Mucosa of stomach (tissue), 1 donor: ENCODE data around the gene ARAP1.

Experiments
- H3K27me3 ChIP-seq: one replicate; pipeline ENCODE4 v1.7.0; 2013; ENCODE audit warnings: mild to moderate bottlenecking, low read length; ENCODE audit not compliant: control insufficient read depth, insufficient read depth
- H3K36me3 ChIP-seq: one replicate; pipeline ENCODE4 v1.7.0; 2013; ENCODE audit warnings: low read length; ENCODE audit not compliant: control insufficient read depth, insufficient read depth
- H3K4me1 ChIP-seq: one replicate; pipeline ENCODE4 v1.7.0; 2013; ENCODE audit warnings: mild to moderate bottlenecking, low read length; ENCODE audit not compliant: control insufficient read depth, insufficient read depth
- H3K4me3 ChIP-seq: one replicate; pipeline ENCODE4 v1.7.0; 2013; ENCODE audit warnings: low read length
- H3K9ac ChIP-seq: one replicate; pipeline ENCODE4 v1.7.0; 2013; ENCODE audit warnings: mild to moderate bottlenecking, low read length, moderate library complexity
- H3K9me3 ChIP-seq: one replicate; pipeline ENCODE4 v1.7.0; 2013; ENCODE audit warnings: mild to moderate bottlenecking, low read length, moderate library complexity; ENCODE audit not compliant: control insufficient read depth
- donor health status: Pancreatic carcinoma.

The ARAP1 gene

DNA sequence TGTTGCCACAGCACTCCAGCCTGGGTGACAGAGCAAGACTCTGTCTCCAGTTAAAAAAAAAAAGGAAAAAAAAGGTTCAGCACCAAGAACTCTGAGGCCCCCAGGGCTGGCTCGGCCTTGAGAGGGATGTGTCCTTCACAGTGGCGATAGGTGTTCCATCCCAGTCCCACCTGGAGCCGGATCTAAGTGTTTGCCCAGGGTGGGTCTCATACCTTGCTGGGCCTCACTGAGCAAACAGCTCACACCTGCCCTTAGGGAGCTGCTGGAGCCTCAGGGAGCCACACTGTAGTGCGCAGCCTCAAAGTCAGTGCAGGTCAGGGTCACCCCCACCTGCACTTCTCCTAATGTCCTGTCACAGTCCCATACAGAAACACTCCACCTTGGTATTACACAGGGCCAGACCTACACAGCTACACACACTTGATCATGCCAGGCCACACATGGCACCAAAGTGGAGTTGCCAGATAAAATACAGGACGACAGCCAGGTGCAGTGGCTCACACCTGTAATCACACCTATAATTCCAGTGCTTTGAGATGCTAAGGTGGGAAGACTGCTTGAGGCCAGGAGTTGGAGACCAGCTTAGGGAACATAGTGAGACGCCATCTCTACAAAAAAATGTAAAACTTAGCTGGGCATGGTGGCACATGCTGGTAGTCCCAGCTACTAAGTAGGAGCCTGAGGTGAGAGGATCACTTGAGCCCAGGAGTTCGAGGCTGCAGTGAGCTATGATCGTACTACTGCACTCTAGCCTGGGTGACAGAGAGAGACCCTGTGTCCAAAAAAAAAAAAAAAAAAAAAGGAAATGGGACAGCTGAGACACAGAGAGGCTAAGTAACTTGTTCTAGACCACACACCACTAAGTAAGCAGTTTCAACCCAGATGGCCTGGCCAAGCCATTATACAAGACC, 34.4 kb upstream of the ARAP1 start:
- Histone ChIP-seq H3K4me1 (peaks cover 93% of the 10 kb centered on the region), H3K36me3 (no peaks in the 10 kb centered on the region), H3K9ac (peak overlapping the region; percentile 63), H3K4me3 (no peak overlapping the region), H3K9me3 (no peaks in the 10 kb centered on the region), H3K27me3 (no peaks in the 10 kb centered on the region)

DNA sequence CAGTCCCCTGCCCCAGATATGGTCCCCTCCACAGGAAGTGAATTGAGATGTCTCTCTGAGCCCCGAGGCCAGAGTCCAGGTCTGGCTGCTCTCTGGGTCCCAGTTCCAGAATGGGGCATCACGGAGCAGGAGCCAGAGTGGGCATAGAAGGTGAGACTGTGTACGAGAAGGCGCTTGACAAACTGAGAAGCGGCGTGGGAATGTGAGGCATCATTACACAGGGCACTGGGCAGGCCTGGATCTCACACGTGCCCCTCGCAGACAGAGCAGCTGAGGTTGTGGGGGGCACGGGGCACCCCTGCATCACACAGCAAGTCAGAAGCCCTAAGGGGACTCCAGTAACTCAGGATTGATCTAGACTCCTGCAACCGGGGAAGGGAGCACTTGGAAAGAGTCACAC, 32.5 kb upstream of the ARAP1 start:
- H3K36me3 ChIP-seq: no peaks in the 10 kb centered on the region
- peaks cover 84% of the 10 kb centered on the region for H3K4me1 ChIP-seq

DNA sequence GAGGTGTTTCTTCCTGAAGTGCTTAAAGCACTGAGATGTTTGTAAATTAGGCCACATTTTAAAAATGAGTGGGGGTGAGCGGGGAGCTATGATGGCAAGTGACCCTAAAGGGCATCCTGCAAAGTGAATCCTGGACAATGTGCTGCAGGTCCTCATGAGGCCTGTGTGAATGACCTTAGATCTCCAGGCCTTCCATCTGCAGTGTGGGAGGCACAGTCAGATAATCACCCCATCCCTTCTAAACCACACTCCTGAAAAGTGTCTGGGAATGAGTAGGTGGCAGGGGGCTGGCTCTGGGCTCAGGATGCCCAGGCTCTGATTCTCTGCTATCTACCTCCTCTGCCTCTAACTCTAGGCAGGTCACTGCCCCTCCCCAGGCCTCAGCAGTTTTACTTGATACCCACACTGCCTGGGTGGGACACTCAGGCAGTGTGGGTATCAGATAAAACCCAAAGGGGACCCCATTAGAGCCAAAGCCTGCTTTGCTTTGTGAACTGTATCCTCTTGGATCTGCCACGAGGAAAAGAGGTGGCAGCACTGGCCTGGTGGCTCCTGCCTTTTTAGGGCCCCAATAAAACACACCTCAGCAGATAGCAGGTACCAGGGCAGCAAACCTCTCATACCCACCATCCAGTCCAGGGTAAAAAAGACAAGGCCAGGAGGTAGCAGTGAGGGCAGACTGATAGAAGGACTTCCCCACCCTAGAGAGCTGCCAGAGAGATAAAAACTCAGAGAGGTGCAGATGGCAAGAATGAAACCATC, 31.1 kb upstream of the ARAP1 start:
- H3K9ac ChIP-seq: peak overlapping the region; percentile 25
- H3K4me3 ChIP-seq: no peak overlapping the region
- H3K36me3 ChIP-seq: peaks cover 3% of the 10 kb centered on the region
- H3K27me3 ChIP-seq: no peaks in the 10 kb centered on the region
- H3K4me1 ChIP-seq: peaks cover 84% of the 10 kb centered on the region
- H3K9me3 ChIP-seq: no peaks in the 10 kb centered on the region

More for the DNA sequence above, 32.5 kb upstream of the ARAP1 start:
- no peaks in the 10 kb centered on the region for H3K9me3 ChIP-seq
- no peaks in the 10 kb centered on the region for H3K27me3 ChIP-seq
- peak overlapping the region; percentile 25 for H3K9ac ChIP-seq
- H3K4me3 ChIP-seq: no peak overlapping the region

DNA sequence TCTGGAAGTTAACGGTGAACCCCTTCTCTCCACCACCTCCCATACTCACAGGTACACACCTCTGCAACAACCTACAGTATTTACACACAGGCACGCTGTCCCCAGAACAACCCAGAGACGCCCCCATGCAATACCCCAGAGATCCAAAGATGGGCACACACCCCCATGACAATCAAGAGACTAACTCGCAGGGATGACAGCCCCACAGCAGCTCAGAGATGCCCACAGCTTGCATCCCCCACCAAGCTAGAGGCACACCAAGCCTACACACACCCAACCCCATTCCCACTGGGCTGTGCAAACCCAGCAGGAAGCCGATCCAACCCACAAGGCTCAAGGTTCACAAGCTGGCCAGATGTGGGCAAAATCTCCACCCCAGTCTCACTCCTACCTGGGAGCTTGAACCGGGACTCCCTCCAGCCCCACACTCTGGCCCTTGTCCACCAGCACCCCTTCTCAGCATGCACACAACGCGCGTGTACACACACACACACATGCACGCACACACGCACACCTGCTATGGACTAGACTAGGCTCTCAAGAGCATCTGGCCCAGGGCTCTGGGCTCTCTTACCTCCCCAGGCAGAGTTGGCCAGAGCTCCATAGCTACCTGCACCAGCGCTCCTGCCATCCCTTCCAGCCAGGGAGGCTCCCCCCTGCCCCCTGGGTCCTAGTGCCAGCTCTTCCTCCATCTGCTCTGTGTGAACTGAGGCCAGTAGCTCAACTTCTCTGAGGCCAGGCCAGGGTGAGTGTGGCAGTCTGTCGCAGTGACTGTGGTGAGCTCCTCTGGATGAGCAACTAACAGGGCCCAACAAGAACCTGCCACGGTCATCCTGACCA, 30.1 kb upstream of the ARAP1 start:
- Histone ChIP-seq H3K36me3 (peaks cover 4% of the 10 kb centered on the region), H3K4me1 (peaks cover 84% of the 10 kb centered on the region), H3K9ac (peak overlapping the region; percentile 19), H3K27me3 (no peaks in the 10 kb centered on the region), H3K9me3 (no peaks in the 10 kb centered on the region), H3K4me3 (peak overlapping the region; percentile 4)

DNA sequence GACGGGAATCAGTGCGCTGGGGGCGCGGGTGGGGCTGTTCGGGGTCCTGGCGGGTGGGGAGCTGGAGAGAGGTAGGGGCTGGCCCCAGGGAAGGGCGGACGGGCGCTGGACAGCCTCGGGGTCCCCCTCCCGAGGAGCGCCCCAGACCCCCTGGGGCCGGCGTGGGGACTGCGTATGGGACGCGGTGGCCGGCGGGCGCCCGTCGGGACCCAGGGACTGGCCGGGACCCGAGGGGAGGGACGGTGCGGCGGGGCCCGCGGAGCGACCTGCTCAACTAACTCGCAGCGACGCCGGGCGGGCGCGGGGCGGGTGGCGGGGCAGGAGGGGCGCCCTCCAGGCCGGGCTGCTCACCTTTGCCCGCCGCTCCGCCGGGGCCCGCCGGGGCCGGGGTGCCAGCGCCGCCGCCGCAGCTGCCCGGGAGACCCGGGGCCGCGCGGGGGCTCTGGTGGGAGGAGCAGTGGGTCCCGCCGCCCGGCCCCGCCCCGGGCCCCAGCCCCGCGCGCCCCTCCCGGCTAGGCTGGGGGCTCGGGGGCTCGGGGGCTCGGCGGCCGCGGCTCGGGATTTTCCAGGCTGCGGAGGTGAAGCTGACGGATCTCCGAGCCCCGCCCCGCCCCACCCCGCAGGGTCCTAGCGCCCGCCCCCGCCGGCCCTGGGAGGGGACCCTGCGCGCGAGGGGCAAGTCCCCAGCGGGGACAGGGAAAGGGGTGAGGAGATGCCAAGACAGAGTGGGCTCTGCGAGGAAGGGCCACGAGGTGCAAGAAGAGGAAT, 29.3 kb upstream of the ARAP1 start:
- Histone ChIP-seq H3K27me3 (no peaks in the 10 kb centered on the region), H3K36me3 (peaks cover 4% of the 10 kb centered on the region), H3K9me3 (no peaks in the 10 kb centered on the region), H3K4me1 (peaks cover 84% of the 10 kb centered on the region), H3K9ac (peak overlapping the region; percentile 93), H3K4me3 (peak overlapping the region; percentile 65)

DNA sequence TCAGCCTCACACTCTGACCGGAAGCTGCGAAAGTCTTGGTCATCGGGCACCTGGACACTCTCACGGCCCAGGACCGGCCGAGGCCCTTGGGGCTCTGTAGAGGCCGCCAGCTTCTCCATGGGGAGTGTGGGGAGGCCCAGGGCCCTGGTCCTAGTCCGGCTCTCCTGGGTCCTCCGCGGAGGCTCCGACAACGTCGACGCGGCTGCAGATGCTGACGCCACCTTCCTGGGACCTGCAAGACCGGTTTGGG, 28.8 kb upstream of the ARAP1 start:
- H3K9me3 ChIP-seq: no peaks in the 10 kb centered on the region
- H3K4me3 ChIP-seq: peak overlapping the region; percentile 65
- peaks cover 84% of the 10 kb centered on the region for H3K4me1 ChIP-seq
- peaks cover 4% of the 10 kb centered on the region for H3K36me3 ChIP-seq
- peak overlapping the region; percentile 93 for H3K9ac ChIP-seq
- H3K27me3 ChIP-seq: no peaks in the 10 kb centered on the region

DNA sequence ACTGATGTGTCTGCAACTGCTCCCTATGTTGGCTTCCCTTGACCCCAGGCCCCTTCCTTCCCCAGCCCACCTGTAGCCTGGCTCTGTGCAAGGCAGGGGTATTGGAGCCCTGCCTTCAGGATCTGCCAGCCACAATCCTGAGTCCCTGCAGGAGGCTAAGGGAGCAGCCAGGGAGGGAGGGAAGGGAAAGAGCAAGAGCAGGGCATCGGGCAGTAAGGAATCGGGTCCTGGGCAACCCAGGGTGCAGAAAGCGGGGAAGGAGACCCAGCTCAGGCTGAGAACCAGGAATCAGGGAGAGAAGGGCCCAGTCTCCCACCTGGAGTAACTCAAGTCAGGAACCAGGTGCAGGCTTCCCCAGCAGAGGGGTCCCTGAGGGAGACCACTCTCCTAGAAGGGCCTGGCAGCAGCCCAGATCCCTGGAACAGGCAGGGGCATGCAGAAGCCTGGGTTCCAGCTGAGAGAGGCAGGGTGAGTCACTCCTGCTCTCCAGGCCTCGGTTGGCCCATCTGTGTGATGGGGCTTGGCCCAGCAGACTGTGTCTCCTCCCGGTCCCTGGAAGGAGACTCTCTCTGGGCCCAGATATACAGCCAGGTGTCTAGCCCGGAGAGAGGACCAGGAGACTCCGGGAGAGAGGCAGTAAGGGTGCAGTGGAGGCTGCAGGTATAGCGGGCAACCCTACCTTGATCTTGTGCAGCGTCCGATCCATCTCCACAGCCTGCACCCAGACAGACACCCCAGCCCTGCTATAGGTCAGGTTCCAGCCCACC, 28.3 kb upstream of the ARAP1 start:
- H3K4me3 ChIP-seq: peak overlapping the region; percentile 65
- H3K27me3 ChIP-seq: no peaks in the 10 kb centered on the region
- H3K9me3 ChIP-seq: no peaks in the 10 kb centered on the region
- H3K9ac ChIP-seq: peak overlapping the region; percentile 93
- H3K36me3 ChIP-seq: peaks cover 4% of the 10 kb centered on the region
- peaks cover 84% of the 10 kb centered on the region for H3K4me1 ChIP-seq

DNA sequence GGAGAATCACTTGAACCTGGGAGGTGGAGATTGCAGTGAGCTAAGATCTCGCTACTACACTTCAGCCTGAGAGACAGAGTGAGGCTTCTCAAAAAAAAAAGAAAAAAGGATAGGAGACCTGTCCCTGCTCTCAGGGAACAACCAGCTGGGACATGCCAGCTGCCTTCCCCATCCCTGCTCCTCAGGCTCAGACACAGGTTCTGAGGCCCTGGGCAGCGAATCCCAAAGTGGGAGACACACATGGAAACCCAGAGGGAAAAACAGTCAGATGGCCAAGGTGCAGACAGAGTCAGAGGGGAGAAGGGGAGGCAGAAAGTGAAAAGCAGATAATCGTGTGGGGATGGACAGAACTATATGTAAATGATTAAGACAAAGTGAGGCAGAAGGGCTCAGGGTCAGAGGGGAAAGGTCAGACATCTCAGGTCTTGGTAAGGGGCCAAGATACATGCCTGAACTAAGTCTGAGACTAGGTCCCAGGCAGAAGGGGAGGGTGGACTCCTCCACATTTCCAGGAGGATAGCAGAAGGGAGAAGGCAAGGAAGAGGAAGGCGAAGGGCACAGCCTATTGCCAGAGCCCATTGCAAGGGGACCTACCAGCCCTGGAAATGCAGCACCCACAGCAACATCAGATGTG, 27.4 kb upstream of the ARAP1 start:
- Histone ChIP-seq H3K4me1 (peaks cover 85% of the 10 kb centered on the region), H3K36me3 (peaks cover 4% of the 10 kb centered on the region), H3K27me3 (no peaks in the 10 kb centered on the region), H3K9me3 (no peaks in the 10 kb centered on the region), H3K9ac (peak overlapping the region; percentile 93), H3K4me3 (peak overlapping the region; percentile 65)

DNA sequence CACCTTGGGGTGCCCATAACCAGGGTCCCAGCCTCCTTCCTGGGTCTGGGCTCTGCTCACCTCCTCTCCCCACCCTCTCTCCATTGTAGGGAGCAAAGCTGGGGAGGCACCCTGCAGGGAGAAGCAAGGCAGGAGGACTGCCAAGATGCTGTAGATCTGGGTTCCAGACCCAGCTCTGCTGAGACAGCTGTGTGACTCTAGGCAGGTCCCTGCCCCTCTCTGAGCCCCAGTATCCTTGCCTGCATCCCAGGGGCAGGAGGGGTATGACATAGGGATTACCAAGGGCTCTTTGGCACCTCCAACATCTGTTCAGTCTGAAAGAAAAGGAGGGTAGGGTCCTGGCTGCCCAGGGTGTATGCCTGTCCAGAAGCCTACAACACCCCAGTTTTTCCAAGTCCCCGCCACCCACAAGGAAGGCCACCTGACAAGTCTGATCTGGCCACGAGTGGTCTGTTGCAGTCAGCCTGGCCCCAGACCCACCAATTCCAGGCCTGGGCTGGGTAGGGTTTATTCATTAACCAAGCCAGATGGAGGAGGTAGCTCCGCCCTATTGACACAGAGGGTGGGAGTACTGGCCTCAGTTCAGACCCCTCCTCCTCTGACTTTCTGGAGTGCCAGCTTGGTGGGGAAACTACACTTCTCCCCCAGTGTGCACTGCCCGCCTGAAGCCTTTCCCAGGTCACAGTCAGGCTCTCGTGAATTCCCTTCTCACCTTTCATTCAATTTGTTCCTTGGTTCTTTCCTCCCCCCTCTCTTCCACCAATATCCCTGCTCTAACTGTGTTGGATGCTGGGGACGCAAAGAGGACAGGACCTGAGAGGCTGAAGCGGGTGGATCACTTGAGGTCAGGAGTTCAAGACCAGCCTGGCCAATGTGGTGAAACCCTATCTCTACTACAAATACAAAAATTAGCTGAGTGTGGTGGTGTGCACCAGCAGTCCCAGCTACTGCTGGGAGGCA, 26.6 kb upstream of the ARAP1 start:
- H3K36me3 ChIP-seq: peaks cover 4% of the 10 kb centered on the region
- H3K4me3 ChIP-seq: peak overlapping the region; percentile 65
- H3K27me3 ChIP-seq: no peaks in the 10 kb centered on the region
- peaks cover 85% of the 10 kb centered on the region for H3K4me1 ChIP-seq
- H3K9me3 ChIP-seq: no peaks in the 10 kb centered on the region
- peak overlapping the region; percentile 93 for H3K9ac ChIP-seq

DNA sequence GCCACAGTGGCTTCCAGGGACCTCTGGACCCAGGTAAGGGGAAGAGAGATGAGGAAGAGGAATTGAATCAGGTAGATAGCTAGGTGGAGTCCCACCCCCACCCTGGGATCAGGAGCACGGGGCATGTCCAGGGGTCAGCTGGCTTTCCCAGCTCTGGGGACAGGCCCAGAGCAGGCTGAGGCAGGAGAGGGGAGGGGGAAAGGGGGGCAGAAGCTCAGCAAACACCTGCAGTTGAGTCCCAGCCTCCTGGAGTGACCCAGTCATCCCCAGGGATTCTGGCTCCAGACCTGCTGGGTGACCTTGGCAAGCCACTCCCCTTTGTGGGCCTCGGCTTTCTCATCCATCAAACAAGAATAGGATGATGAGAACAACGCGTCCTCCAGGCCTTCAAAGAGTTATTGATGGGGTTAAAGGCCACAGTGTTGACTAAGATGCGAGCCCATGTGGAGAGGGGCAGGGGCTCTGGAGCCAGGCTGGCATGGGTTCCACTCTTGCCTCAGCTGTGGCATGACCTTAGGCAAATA, 25.6 kb upstream of the ARAP1 start:
- peaks cover 85% of the 10 kb centered on the region for H3K4me1 ChIP-seq
- H3K9me3 ChIP-seq: no peaks in the 10 kb centered on the region
- H3K4me3 ChIP-seq: no peak overlapping the region
- H3K36me3 ChIP-seq: peaks cover 6% of the 10 kb centered on the region
- no peaks in the 10 kb centered on the region for H3K27me3 ChIP-seq
- H3K9ac ChIP-seq: peak overlapping the region; percentile 50
